Sigmoid colon (tissue), 4 donors: ENCODE measurements around the gene FN3KRP.

Experiments
- EP300 ChIP-seq, 4 donors: sonication (generic); formaldehyde crosslinking; IDR thresholded peaks; one replicate each; pipeline ENCODE4 v1.6.1; 2017; ENCODE audit warnings: antibody characterized with exemption in 4 of 4
- POLR2A ChIP-seq, 2 donors: fragments of 450-650 bp; IDR thresholded peaks; one replicate each; pipeline ENCODE4 v1.6.1; 2016; ENCODE audit warnings: antibody characterized with exemption in 2 of 2, mild to moderate bottlenecking in 2 of 2, moderate library complexity in 2 of 2
- POLR2AphosphoS5 ChIP-seq, 4 donors: sonication (generic); formaldehyde crosslinking; IDR thresholded peaks; one replicate each; pipeline ENCODE4 v1.6.1; 2017; ENCODE audit warnings: antibody characterized with exemption in 4 of 4
- TF ChIP-seq, protein P1 (sequence below), 4 experiments: fragments of 450-650 bp in 3 of 4; fragments of 200-600 bp in 1 of 4; IDR thresholded peaks; one replicate each; pipeline ENCODE4 v1.5.1; 2016 to 2019; ENCODE audit warnings: antibody characterized with exemption in 4 of 4, mild to moderate bottlenecking in 3 of 4, moderate library complexity in 2 of 4

DNA sequence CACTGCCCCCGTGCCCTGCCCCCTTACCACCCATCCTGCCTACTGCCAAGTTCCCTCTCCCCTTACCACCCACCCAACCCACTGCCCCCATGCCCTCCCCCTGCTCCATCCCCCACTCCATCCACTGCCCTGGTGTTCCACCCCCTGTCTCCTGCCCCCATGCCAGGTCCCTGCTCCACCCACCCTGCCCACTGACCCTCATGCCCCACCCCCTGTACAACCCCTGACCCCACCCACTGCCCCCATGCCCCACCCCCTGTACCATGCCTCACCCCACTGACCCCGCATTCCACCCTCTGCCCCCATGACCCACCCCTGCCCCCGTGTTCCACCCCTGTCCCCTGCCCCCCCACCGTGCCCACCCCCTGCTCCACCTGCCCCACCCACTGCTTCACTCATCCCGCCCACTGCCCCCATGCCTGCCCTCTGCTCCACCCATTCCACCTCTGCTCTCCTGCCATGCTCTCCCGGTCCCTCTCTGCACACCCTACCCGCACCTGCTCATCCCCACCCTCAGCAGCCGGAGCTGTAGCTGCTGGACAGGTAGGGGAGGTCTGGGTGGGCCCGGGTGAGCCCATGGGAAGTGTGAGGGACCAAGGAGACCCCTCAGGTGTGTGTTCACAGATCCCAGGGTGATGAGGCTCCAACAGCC is 7.4 kb upstream of the FN3KRP start:
- TF ChIP-seq, protein P1, sequence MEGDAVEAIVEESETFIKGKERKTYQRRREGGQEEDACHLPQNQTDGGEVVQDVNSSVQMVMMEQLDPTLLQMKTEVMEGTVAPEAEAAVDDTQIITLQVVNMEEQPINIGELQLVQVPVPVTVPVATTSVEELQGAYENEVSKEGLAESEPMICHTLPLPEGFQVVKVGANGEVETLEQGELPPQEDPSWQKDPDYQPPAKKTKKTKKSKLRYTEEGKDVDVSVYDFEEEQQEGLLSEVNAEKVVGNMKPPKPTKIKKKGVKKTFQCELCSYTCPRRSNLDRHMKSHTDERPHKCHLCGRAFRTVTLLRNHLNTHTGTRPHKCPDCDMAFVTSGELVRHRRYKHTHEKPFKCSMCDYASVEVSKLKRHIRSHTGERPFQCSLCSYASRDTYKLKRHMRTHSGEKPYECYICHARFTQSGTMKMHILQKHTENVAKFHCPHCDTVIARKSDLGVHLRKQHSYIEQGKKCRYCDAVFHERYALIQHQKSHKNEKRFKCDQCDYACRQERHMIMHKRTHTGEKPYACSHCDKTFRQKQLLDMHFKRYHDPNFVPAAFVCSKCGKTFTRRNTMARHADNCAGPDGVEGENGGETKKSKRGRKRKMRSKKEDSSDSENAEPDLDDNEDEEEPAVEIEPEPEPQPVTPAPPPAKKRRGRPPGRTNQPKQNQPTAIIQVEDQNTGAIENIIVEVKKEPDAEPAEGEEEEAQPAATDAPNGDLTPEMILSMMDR (IDR thresholded peaks at IDR 0.05) = no peak
- TF ChIP-seq POLR2A (IDR thresholded peaks at IDR 0.05) = no peak
- no peak for TF ChIP-seq POLR2AphosphoS5 (IDR thresholded peaks at IDR 0.05)
- no peak for TF ChIP-seq EP300 (IDR thresholded peaks at IDR 0.05)
